ENCODE measurements around the gene RBKS. TPM values are rescaled to one million over a fixed set of nuclear protein-coding genes. Genes with fewer than 3 reads are reported as not detected.
A peak's percentile ranks its signal among the peaks of the same experiment; 100 is the strongest.

Gene RBKS
- total and polyA plus RNA-seq, 2 of the 13 experiments (the other 11 are each of a cell fraction or from before 2014, with no cell fraction given), result 7.7 to 8.3 TPM

GRCh38 chr2:27903649-27904404, 13.6 kb upstream of the RBKS start:
- Histone ChIP-seq H3K27ac (ENCODE audit: extremely low read length, insufficient read depth, low read length) (no peak overlapping the region), H3K4me2 (ENCODE audit: low read depth, low read length) (no peak overlapping the region), H3K79me2 (ENCODE audit: insufficient read depth, low read length) (peaks cover 4% of the 10 kb centered on the region), H3K9me3 (ENCODE audit: low read length) (no peaks in the 10 kb centered on the region), H3K27me3 (ENCODE audit: control insufficient read depth in 1 of 2, insufficient read depth in 2 of 2, low read length in 2 of 2) (no peaks in the 10 kb centered on the region), H2AFZ (ENCODE audit: low read length) (no peak overlapping the region), H3K36me3 (replicated peaks in 1 of 2; ENCODE audit: control insufficient read depth in 1 of 2, insufficient read depth in 2 of 2, low read length in 2 of 2) (peaks cover 2 to 15% of the 10 kb centered on the region in 2 experiments; a peak in 3 of 5 replicates), H3K9ac (ENCODE audit: insufficient read depth, low read depth, low read length) (no peak overlapping the region), H3K4me3 (replicated peaks in 1 of 3; ENCODE audit: insufficient read depth in 1 of 3, low read depth in 2 of 3, low read length in 3 of 3) (no peak overlapping the region), H3K4me1 (ENCODE audit: insufficient read depth, low read length) (no peaks in the 10 kb centered on the region), H4K20me1 (ENCODE audit: insufficient read depth, low read length) (no peaks in the 10 kb centered on the region)
- BruUV-seq (replicated peaks), result no TSS peak
- intact Hi-C loops (cut with micrococcal nuclease; ENCODE audit: unreplicated experiment) (no loop called here), in situ Hi-C loops (cut with HindIII; ENCODE audit: extremely low pct_ligation_motif_present, low pct_unique_long_range_greater_than_20kb) (no loop called here)
- FAIRE-seq (no peak), ATAC-seq (no peak), DNase-seq (ENCODE audit: low spot score) (no peak)
- ChIA-PET CTCF (ENCODE audit: low intra/inter-chr PET ratio, low total read pairs) (no interaction called here), POLR2A (no interaction called here)
- TF ChIP-seq PAX8 (CRISPR knock-in tag; IDR thresholded peaks at IDR 0.05; ENCODE audit: borderline replicate concordance) (no peak), JUND (CRISPR knock-in tag; IDR thresholded peaks at IDR 0.05) (0 out of 2 replicates have a peak, but pooled peaks have one; percentile 49), ZNF839 (CRISPR knock-in tag; IDR thresholded peaks at IDR 0.05; ENCODE audit: borderline replicate concordance) (no peak), MATR3 (CRISPR knock-in tag; IDR thresholded peaks at IDR 0.05) (no peak), MAX (IDR thresholded peaks at IDR 0.05) (no peak), KDM6A (CRISPR knock-in tag; IDR thresholded peaks at IDR 0.05; ENCODE audit: low read depth) (no peak), FOSL2 (CRISPR knock-in tag; IDR thresholded peaks at IDR 0.05) (peak; percentile 53), MAFK (conservative IDR thresholded peaks at IDR 0.05 in 1 of 2, IDR thresholded peaks at IDR 0.05 in 1 of 2; ENCODE audit: low read length in 2 of 2) (peak; percentile 38 to 68), SATB2 (CRISPR knock-in tag; IDR thresholded peaks at IDR 0.05) (no peak), KAT2B (IDR thresholded peaks at IDR 0.05; ENCODE audit: borderline replicate concordance, low read depth, low read length) (no peak), MAFF (IDR thresholded peaks at IDR 0.05; ENCODE audit: low read depth, low read length) (0 out of 2 replicates have a peak, but pooled peaks have one; percentile 27), RFXAP (CRISPR knock-in tag; IDR thresholded peaks at IDR 0.05; ENCODE audit: borderline replicate concordance) (no peak), NFYC (CRISPR knock-in tag; IDR thresholded peaks at IDR 0.05) (no peak), ZBTB33 (CRISPR knock-in tag; IDR thresholded peaks at IDR 0.05) (peak; percentile 44; the same call in 1 of the 2 replicates), ELF4 (CRISPR knock-in tag; IDR thresholded peaks at IDR 0.05; ENCODE audit: borderline replicate concordance) (no peak)
- 96% methylated on average over 10 of the region's 10 CpGs for WGBS (ENCODE audit: low lambda C conversion rate)

Data from HepG2 (cell line).